ENCODE measurements around the gene AMIGO3. TPM values are rescaled to one million over a fixed set of nuclear protein-coding genes. Genes with fewer than 3 reads are reported as not detected.
A peak's percentile ranks its signal among the peaks of the same experiment; 100 is the strongest.
"Not testable (repeated sequence)": the region's sequence is repeated elsewhere in the genome, so short reads cannot be mapped to it uniquely, and the experiment has no call there.

The AMIGO3 gene
- polyA plus RNA-seq, 4 donors, result 0.81 to 1.1 (median 0.84) TPM; not detected in 1

DNA sequence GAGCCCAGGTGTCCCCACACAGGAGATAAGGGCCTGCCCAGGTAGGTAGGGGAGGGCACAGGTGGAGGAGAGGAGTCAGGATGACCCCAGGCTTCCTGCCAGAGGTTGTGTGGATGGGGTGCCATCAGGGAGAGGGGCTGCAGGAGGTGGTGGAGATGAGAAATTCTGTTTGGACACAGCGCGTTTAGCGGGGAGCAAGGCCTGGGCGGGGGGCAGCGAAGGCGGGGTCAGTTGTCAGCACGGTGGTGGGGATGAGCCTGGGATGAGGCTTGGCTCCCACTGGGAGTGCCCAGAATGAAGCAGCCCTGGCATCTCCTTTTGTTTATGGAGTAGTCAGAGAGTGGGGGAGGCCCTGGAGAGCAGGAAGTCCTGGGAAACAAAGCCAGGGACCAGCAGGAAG is 15.5 kb downstream of the AMIGO3 start:
- peaks cover 9 to 95% (median 11%) of the 10 kb centered on the region in 3 donors for H3K36me3 ChIP-seq (ENCODE audit: control insufficient read depth in 3 of 3, insufficient read depth in 2 of 3, low read depth in 1 of 3, low read length in 3 of 3)
- H3K27ac ChIP-seq (ENCODE audit: low read depth in 1 of 3, low read length in 2 of 3), result no peak overlapping the region
- no peak for FAIRE-seq
- 92 to 96% (median 94%) methylated on average over 7 of the region's 7 CpGs for WGBS, 3 donors
- DNase-seq, result no peak
- no peak overlapping the region for H3K4me3 ChIP-seq (ENCODE audit: low read depth in 1 of 3, low read length in 3 of 3)
- no peaks in the 10 kb centered on the region for H3K27me3 ChIP-seq (ENCODE audit: control insufficient read depth in 3 of 3, insufficient read depth in 3 of 3, low read length in 3 of 3)
- no peaks in the 10 kb centered on the region for H3K4me1 ChIP-seq (ENCODE audit: control insufficient read depth in 3 of 3, insufficient read depth in 2 of 3, low read depth in 1 of 3, low read length in 2 of 3)
- no peaks in the 10 kb centered on the region for H3K9me3 ChIP-seq (ENCODE audit: control insufficient read depth in 2 of 2, insufficient read depth in 1 of 2, low read depth in 1 of 2, low read length in 1 of 2)

DNA sequence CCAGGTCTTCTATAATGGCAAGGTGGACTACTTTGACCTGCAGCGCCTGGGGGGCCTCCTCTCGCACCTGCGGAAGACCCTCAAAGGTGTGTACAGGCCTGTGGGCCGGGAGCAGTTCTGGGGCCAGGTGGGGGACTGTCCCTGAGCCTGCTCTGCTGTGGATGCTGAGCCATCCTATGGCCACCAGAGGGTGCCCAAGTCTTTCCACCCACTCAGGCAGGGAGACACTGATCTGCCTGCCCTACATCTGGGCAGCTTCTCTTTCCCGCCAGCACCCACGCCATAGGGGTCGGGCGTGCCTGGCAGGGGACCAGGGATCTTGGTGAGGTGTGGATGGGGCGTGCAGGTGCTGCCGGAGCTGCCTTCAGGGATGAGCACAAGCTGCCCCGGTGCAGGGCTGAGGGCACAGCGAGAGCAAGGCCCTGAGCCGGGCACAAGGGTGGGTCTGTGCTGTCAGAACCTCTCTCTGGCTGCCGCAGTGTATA is 16.0 kb downstream of the AMIGO3 start:
- no peak for FAIRE-seq
- 48 to 58% (median 49%) methylated on average over 14 of the region's 14 CpGs for WGBS, 3 donors

DNA sequence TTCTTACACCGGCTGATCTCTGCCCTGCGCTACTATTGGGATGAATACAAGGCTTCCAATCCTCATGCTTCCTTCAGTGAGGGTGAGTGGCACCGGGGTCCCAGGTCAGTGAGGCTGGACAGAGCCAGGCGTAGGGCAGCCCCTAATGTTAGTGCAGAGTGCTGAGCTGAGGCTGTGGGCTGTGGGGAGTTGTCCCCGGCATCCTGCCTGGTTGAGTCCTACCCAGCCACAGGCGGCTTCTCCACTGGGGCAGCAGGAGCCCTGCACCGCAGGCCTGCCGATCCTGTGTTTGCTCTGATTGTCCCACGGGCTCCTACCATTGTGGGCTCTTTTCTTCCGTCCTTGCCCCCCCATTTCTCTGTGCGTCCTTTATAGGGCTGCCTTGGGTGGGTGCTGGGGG is 16.8 kb downstream of the AMIGO3 start:
- peaks cover 6 to 100% (median 20%) of the 10 kb centered on the region in 3 donors for H3K36me3 ChIP-seq (ENCODE audit: control insufficient read depth in 3 of 3, insufficient read depth in 2 of 3, low read depth in 1 of 3, low read length in 3 of 3)
- 91 to 94% (median 91%) methylated on average over 11 of the region's 11 CpGs for WGBS, 3 donors
- H3K9me3 ChIP-seq (ENCODE audit: control insufficient read depth in 2 of 2, insufficient read depth in 1 of 2, low read depth in 1 of 2, low read length in 1 of 2), result no peaks in the 10 kb centered on the region
- H3K4me1 ChIP-seq (ENCODE audit: control insufficient read depth in 3 of 3, insufficient read depth in 2 of 3, low read depth in 1 of 3, low read length in 2 of 3), result no peaks in the 10 kb centered on the region
- H3K4me3 ChIP-seq (ENCODE audit: low read depth in 1 of 3, low read length in 3 of 3), result no peak overlapping the region
- no peak for FAIRE-seq
- no peaks in the 10 kb centered on the region for H3K27me3 ChIP-seq (ENCODE audit: control insufficient read depth in 3 of 3, insufficient read depth in 3 of 3, low read length in 3 of 3)
- H3K27ac ChIP-seq (ENCODE audit: low read depth in 1 of 3, low read length in 2 of 3), result no peak overlapping the region
- no peak for DNase-seq

More for the DNA sequence above, 16.0 kb downstream of the AMIGO3 start:
- Histone ChIP-seq H3K27ac (ENCODE audit: low read depth in 1 of 3, low read length in 2 of 3) (no peak overlapping the region), H3K36me3 (ENCODE audit: control insufficient read depth in 3 of 3, insufficient read depth in 2 of 3, low read depth in 1 of 3, low read length in 3 of 3) (peaks cover 11 to 99% (median 14%) of the 10 kb centered on the region in 3 donors), H3K4me3 (ENCODE audit: low read depth in 1 of 3, low read length in 3 of 3) (no peak overlapping the region), H3K4me1 (ENCODE audit: control insufficient read depth in 3 of 3, insufficient read depth in 2 of 3, low read depth in 1 of 3, low read length in 2 of 3) (no peaks in the 10 kb centered on the region), H3K9me3 (ENCODE audit: control insufficient read depth in 2 of 2, insufficient read depth in 1 of 2, low read depth in 1 of 2, low read length in 1 of 2) (no peaks in the 10 kb centered on the region), H3K27me3 (ENCODE audit: control insufficient read depth in 3 of 3, insufficient read depth in 3 of 3, low read length in 3 of 3) (no peaks in the 10 kb centered on the region)
- peak; percentile 74 to 77 for DNase-seq

DNA sequence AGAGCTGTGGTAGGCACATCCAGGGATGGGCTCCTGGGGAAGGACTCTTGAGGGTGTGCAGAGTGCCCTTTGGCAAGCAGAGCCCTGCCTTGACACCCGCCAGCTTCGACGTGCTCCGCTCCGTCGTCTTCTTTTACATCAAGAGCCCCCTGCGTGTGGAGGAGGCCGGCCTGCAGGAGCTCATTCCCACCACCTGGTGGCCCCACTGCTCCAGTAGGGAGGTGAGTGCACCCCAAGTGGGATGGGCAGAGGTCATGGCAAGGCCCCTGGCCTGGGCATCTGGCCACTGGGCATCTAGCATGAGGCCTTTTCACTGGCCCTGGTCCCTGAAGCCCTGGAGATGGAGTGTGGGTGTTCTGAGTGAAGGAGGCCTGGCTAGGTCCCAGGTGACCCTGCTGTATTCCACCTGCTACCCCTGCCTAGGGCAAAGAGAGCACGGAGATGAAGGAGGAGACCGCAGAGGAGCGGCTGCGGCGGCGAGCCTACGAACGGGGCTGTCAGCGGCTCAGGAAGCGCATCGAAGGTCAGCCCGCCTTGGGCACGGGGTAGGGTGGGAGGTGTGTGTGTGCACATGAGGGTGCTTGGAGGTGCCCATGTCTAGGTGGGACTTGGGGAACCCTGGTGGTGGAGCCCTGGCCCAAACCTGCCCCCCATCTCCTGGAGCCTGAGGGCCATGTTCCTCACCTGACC is 18.0 kb downstream of the AMIGO3 start:
- H3K27me3 ChIP-seq (ENCODE audit: control insufficient read depth in 3 of 3, insufficient read depth in 3 of 3, low read length in 3 of 3), result no peaks in the 10 kb centered on the region
- DNase-seq, result no peak
- no peak overlapping the region for H3K4me3 ChIP-seq (ENCODE audit: low read depth in 1 of 3, low read length in 3 of 3)
- FAIRE-seq, result no peak
- 89 to 90% (median 90%) methylated on average over 20 to 21 of the region's 21 CpGs for WGBS, 3 donors
- H3K36me3 ChIP-seq (ENCODE audit: control insufficient read depth in 3 of 3, insufficient read depth in 2 of 3, low read depth in 1 of 3, low read length in 3 of 3), result peaks cover 6 to 98% (median 24%) of the 10 kb centered on the region in 3 donors
- H3K9me3 ChIP-seq (ENCODE audit: control insufficient read depth in 2 of 2, insufficient read depth in 1 of 2, low read depth in 1 of 2, low read length in 1 of 2), result no peaks in the 10 kb centered on the region
- no peak overlapping the region for H3K27ac ChIP-seq (ENCODE audit: low read depth in 1 of 3, low read length in 2 of 3)
- H3K4me1 ChIP-seq (ENCODE audit: control insufficient read depth in 3 of 3, insufficient read depth in 2 of 3, low read depth in 1 of 3, low read length in 2 of 3), result no peaks in the 10 kb centered on the region

DNA sequence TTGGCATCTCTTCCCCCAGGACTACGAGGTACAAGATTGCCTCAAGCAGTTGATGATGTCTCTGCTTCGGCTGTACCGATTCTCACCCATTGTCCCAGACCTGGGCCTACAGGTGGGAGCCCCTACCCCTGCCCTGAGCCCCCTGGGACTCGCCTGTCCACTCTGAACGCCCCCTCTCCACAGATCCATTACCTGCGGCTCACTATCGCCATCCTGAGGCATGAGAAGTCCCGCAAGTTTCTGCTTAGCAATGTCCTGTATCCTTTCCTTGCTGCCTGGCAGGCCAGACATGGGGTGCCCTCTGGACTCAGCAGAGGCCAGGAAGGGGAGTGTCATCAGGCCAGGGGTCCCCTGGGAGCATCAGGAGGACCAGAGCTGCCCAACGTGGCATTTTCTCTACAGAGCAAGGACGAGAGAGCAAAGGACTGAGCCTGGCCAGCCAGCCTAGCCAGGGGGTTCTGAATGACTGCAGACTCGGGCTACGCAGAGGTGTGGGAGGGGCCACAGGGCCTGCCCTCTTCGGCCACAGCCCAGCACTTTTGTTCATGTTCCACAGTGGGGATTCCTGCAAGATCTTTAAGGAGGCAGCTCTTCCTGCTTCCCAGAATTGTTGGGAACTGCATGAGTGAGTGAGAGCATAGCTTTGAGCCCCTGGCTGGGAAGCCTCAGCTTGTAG is 18.9 kb downstream of the AMIGO3 start:
- no peaks in the 10 kb centered on the region for H3K4me1 ChIP-seq (ENCODE audit: control insufficient read depth in 3 of 3, insufficient read depth in 2 of 3, low read depth in 1 of 3, low read length in 2 of 3)
- DNase-seq (no peak), FAIRE-seq (no peak)
- no peak overlapping the region for H3K4me3 ChIP-seq (ENCODE audit: low read depth in 1 of 3, low read length in 3 of 3)
- peaks cover 6 to 88% (median 24%) of the 10 kb centered on the region in 3 donors for H3K36me3 ChIP-seq (ENCODE audit: control insufficient read depth in 3 of 3, insufficient read depth in 2 of 3, low read depth in 1 of 3, low read length in 3 of 3)
- H3K27me3 ChIP-seq (ENCODE audit: control insufficient read depth in 3 of 3, insufficient read depth in 3 of 3, low read length in 3 of 3), result no peaks in the 10 kb centered on the region
- no peaks in the 10 kb centered on the region for H3K9me3 ChIP-seq (ENCODE audit: control insufficient read depth in 2 of 2, insufficient read depth in 1 of 2, low read depth in 1 of 2, low read length in 1 of 2)
- H3K27ac ChIP-seq (ENCODE audit: low read depth in 1 of 3, low read length in 2 of 3), result no peak overlapping the region
- WGBS, 3 donors, result 84 to 88% (median 87%) methylated on average over 13 of the region's 13 CpGs

DNA sequence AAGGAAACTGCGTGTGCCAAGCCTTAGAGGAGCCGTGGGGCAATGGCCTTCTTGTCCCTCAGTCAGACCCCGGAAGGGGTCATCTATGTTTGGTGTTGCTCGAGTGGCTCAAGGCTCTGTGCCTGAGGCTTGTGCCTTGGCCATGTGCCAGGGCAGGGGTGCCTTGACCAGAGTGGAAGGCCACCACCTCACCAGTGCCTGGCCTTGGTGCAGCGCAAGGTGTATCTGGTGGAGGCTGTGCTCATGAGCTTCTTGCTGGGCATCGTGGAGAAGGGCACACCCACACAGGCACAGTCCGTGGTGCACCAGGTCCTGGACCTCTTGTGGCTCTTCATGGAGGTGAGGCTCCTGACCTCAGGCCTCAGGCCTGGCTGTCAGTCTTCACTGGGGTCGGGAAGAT is 19.5 kb downstream of the AMIGO3 start:
- no peak overlapping the region for H3K27ac ChIP-seq (ENCODE audit: low read depth in 1 of 3, low read length in 2 of 3)
- H3K36me3 ChIP-seq (ENCODE audit: control insufficient read depth in 3 of 3, insufficient read depth in 2 of 3, low read depth in 1 of 3, low read length in 3 of 3), result peaks cover 6 to 86% (median 24%) of the 10 kb centered on the region in 3 donors
- FAIRE-seq, result no peak
- H3K4me3 ChIP-seq (ENCODE audit: low read depth in 1 of 3, low read length in 3 of 3), result no peak overlapping the region
- H3K27me3 ChIP-seq (ENCODE audit: control insufficient read depth in 3 of 3, insufficient read depth in 3 of 3, low read length in 3 of 3), result no peaks in the 10 kb centered on the region
- no peaks in the 10 kb centered on the region for H3K4me1 ChIP-seq (ENCODE audit: control insufficient read depth in 3 of 3, insufficient read depth in 2 of 3, low read depth in 1 of 3, low read length in 2 of 3)
- 83 to 84% (median 84%) methylated on average over 8 of the region's 8 CpGs for WGBS, 3 donors
- no peaks in the 10 kb centered on the region for H3K9me3 ChIP-seq (ENCODE audit: control insufficient read depth in 2 of 2, insufficient read depth in 1 of 2, low read depth in 1 of 2, low read length in 1 of 2)
- DNase-seq, result no peak

DNA sequence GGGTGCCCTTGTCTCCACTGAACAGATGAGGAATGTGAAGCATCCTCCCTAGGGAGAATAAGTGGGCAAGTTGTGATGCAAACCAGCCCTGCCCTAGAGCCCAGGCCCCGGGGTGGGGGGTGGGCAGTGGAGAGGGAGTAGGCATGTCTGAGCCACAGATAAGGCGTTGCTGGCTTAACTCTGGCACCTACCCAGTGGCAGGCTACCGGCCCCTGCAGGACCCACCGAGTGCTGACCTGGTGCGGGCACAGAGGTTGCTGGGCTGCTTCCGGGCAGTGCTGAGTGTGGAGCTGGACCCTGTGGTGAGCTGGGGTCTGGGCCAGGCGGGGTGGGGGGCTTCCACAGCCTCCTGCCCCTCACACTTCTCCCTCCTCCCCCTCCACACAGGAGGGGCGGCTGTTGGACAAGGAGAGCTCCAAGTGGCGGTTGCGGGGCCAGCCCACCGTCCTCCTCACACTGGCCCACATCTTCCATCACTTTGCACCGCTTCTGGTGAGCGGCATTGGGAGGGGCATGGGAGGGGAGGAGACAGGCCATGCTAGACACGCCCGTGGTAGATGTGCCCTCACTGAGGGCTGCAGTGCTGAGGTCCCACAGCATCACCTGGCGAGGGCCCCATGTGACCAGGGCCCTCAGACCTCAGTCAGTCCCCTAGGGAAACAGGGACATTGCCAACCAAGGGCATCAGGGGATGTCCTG is 20.1 kb downstream of the AMIGO3 start:
- H3K4me1 ChIP-seq (ENCODE audit: control insufficient read depth in 3 of 3, insufficient read depth in 2 of 3, low read depth in 1 of 3, low read length in 2 of 3), result no peaks in the 10 kb centered on the region
- peaks cover 2 to 86% (median 24%) of the 10 kb centered on the region in 3 donors for H3K36me3 ChIP-seq (ENCODE audit: control insufficient read depth in 3 of 3, insufficient read depth in 2 of 3, low read depth in 1 of 3, low read length in 3 of 3)
- FAIRE-seq (no peak), DNase-seq (no peak)
- H3K27me3 ChIP-seq (ENCODE audit: control insufficient read depth in 3 of 3, insufficient read depth in 3 of 3, low read length in 3 of 3), result no peaks in the 10 kb centered on the region
- H3K4me3 ChIP-seq (ENCODE audit: low read depth in 1 of 3, low read length in 3 of 3), result no peak overlapping the region
- 84 to 89% (median 88%) methylated on average over 15 to 16 of the region's 16 CpGs for WGBS, 3 donors
- no peaks in the 10 kb centered on the region for H3K9me3 ChIP-seq (ENCODE audit: control insufficient read depth in 2 of 2, insufficient read depth in 1 of 2, low read depth in 1 of 2, low read length in 1 of 2)
- H3K27ac ChIP-seq (ENCODE audit: low read depth in 1 of 3, low read length in 2 of 3), result no peak overlapping the region

DNA sequence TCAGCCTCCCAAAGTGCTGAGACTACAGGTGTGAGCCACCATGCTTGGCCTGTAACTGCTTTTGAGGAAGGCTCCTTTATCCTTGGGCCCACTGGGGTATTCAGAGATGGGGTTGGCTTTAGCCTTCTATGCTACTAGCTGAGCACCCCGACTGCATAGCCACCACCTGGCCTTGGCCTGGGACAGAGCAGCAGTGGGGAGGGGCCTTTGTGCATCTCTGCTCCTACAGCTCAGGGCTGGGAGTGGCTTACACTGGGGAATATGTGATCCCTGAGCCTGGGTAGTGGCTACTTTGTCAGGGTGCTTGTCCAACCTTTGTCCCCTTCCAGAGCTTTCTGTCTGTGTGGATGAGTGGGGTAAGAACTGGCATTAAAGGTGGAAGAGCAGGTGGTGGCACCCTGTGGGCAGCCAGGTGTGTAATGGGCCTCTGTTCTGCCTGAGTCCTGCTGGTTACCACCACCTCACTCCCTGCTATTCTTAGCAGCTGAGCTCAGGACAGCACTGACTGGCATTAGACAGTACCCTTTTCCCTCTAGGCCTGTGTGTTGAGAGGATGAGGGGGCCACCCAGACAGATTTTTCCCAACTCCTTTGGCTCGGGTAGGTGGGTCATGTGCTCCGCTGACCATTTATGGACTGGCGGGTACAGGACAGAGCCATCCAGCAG is 24.0 kb downstream of the AMIGO3 start:
- not testable (repeated sequence) for H3K9me3 ChIP-seq (ENCODE audit: control insufficient read depth in 2 of 2, insufficient read depth in 1 of 2, low read depth in 1 of 2, low read length in 1 of 2); H3K27me3 ChIP-seq (ENCODE audit: control insufficient read depth in 3 of 3, insufficient read depth in 3 of 3, low read length in 3 of 3); H3K27ac ChIP-seq (ENCODE audit: low read depth in 1 of 3, low read length in 2 of 3); FAIRE-seq; H3K4me3 ChIP-seq (ENCODE audit: low read depth in 1 of 3, low read length in 3 of 3); H3K4me1 ChIP-seq (ENCODE audit: control insufficient read depth in 3 of 3, insufficient read depth in 2 of 3, low read depth in 1 of 3, low read length in 2 of 3)
- 81 to 86% (median 83%) methylated on average over 1 to 4 of the region's 4 CpGs for WGBS, 3 donors
- peak in 1 of 2 donors; percentile 52 for DNase-seq
- peaks cover 0 to 56% (median 19%) of the 10 kb centered on the region in 3 donors for H3K36me3 ChIP-seq (ENCODE audit: control insufficient read depth in 3 of 3, insufficient read depth in 2 of 3, low read depth in 1 of 3, low read length in 3 of 3)
